ENCODE measurements around the gene NUDT16L1.

DNA sequence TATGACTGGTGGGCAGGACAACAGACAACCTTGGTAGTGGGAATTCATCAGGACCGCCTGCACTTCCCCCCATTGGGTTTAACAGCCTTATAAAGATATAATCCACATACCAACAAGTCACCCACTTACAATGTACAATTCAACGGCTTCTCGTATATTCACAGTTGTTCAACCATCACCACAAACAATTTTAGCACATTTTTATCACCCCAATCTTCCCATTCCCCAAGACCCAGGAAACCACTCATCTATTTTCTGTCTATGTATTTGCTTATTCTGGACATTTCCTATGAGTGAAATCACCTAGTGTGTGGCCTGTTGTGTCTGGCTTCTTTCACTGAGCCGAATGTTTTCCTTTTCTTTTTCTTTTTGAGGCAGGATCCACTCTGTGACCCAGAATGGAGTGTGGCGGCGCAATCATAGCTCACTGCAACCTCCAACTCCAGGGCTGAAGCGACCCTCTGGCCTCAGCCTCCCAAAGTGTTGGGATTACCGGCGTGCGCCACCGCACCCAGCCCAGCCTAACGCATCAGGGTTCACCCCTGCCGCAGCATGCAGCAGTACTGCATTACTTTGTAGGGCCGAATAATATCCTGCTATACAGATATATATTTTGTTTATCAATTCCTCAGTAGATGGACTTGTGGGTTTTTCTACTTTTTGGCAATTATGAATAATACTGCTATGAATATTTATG, 29.9 kb downstream of the NUDT16L1 start:
- TF ChIP-seq POLR2A (IDR thresholded peaks at IDR 0.05) (no peak), POLR2AphosphoS5 (IDR thresholded peaks at IDR 0.05) (no peak)
